SK-N-SH (cell line): ENCODE measurements around the gene GPATCH2L. TPM values are rescaled to one million over a fixed set of nuclear protein-coding genes. Genes with fewer than 3 reads are reported as not detected.

ENCODE experiments used
- CTCF ChIA-PET: fragments of 300-600, 350-600 bp; formaldehyde crosslinking; extraction: SDS; loops from one replicate; lab custom pipeline; 2021; lab: Yijun Ruan, JAX
- POLR2A ChIA-PET: fragments of 350-600 bp; sonication (Branson Sonifier 250); formaldehyde crosslinking; extraction: SDS; loops from one replicate; lab custom pipeline; 2020; ENCODE audit warnings: antibody characterized with exemption, inconsistent platforms; lab: Yijun Ruan, JAX
- DNase-seq: peaks from one replicate; pipeline ENCODE4 v3.0.0; 2012
- H2AFZ ChIP-seq: fragments of 200-600 bp; sonication (generic); 2 replicates; pipeline ENCODE4 v1.8.1; 2016; ENCODE audit warnings: antibody characterized with exemption, mild to moderate bottlenecking, low read depth
- H3F3A ChIP-seq: fragments of 200-600 bp; sonication (generic); replicated peaks from 2 replicates; pipeline ENCODE3; 2016; ENCODE audit warnings: antibody characterized with exemption, mild to moderate bottlenecking; ENCODE audit not compliant: insufficient read depth
- H3K27ac ChIP-seq, 2 experiments: fragments of 200-500 bp in 1 of 2; fragments of 200-600 bp in 1 of 2; sonication (Bioruptor generic) in 1 of 2; sonication (generic), shearing (Covaris generic) in 1 of 2; 2 replicates each; pipeline versions ENCODE4 v1.5.1 to v1.6.1; 2014 to 2016; ENCODE audit warnings: low read depth in 2 of 2, inconsistent platforms in 1 of 2, low read length in 1 of 2, mild to moderate bottlenecking in 1 of 2, mixed read lengths in 1 of 2
- H3K27me3 ChIP-seq: fragments of 200-600 bp; sonication (generic), shearing (Covaris generic); 2 replicates; pipeline ENCODE4 v1.6.1; 2016; ENCODE audit warnings: mixed run types; ENCODE audit not compliant: insufficient read depth
- H3K36me3 ChIP-seq, 2 experiments: fragments of 200-500 bp in 1 of 2; fragments of 200-600 bp in 1 of 2; sonication (Bioruptor generic) in 1 of 2; sonication (generic) in 1 of 2; replicated peaks in 1 of 2; 2 replicates each; pipeline versions ENCODE3 to v1.5.1; 2014 to 2016; ENCODE audit warnings: low read length in 1 of 2, mild to moderate bottlenecking in 1 of 2; ENCODE audit not compliant: insufficient read depth in 2 of 2, control insufficient read depth in 1 of 2
- H3K4me1 ChIP-seq, 2 experiments: fragments of 200-500 bp in 1 of 2; fragments of 200-600 bp in 1 of 2; sonication (Bioruptor generic) in 1 of 2; sonication (generic), shearing (Covaris generic) in 1 of 2; 2 replicates each; pipeline versions ENCODE4 v1.5.1 to v1.6.1; 2014 to 2016; ENCODE audit warnings: low read depth in 1 of 2, low read length in 1 of 2, mixed run types in 1 of 2; ENCODE audit not compliant: insufficient read depth in 2 of 2, control insufficient read depth in 1 of 2
- H3K4me2 ChIP-seq: fragments of 200-600 bp; sonication (generic), shearing (Covaris generic); 2 replicates; pipeline ENCODE4 v1.6.1; 2017; ENCODE audit warnings: mixed run types
- H3K4me3 ChIP-seq, 2 experiments: fragments of 200-500 bp in 1 of 2; fragments of 200-600 bp in 1 of 2; sonication (Bioruptor generic) in 1 of 2; sonication (generic), shearing (Covaris generic) in 1 of 2; 2 replicates each; pipeline versions ENCODE4 v1.5.1 to v1.8.1; 2014 to 2016; ENCODE audit warnings: low read depth in 2 of 2, inconsistent platforms in 1 of 2, low read length in 1 of 2, mild to moderate bottlenecking in 1 of 2, mixed read lengths in 1 of 2, moderate library complexity in 1 of 2
- H3K79me2 ChIP-seq: fragments of 200-600 bp; sonication (generic); 2 replicates; pipeline ENCODE4 v1.8.1; 2017; ENCODE audit warnings: mild to moderate bottlenecking; ENCODE audit not compliant: insufficient read depth
- H3K9ac ChIP-seq: fragments of 200-600 bp; sonication (generic); 2 replicates; pipeline ENCODE4 v1.6.1; 2017; ENCODE audit warnings: mixed run types
- H3K9me2 ChIP-seq: fragments of 200-600 bp; sonication (generic); 2 replicates; pipeline ENCODE4 v1.6.1; 2017; ENCODE audit warnings: mixed run types
- H3K9me3 ChIP-seq: fragments of 200-600 bp; sonication (generic); 2 replicates; pipeline ENCODE4 v1.6.1; 2017; ENCODE audit warnings: mixed run types, mild to moderate bottlenecking, moderate library complexity
- H4K20me1 ChIP-seq: fragments of 200-600 bp; sonication (generic); 2 replicates; pipeline ENCODE4 v1.6.1; 2017; ENCODE audit warnings: mild to moderate bottlenecking, mixed run types; ENCODE audit not compliant: insufficient read depth
- FOSL2 ChIP-seq: IDR thresholded peaks from 2 replicates; pipeline ENCODE4 v1.4.0; 2012; ENCODE audit warnings: low read depth, mild to moderate bottlenecking, moderate library complexity, borderline replicate concordance
- FOXJ3 ChIP-seq: sonication (generic); formaldehyde crosslinking; IDR thresholded peaks from 2 replicates; pipeline ENCODE4 v1.5.1; 2020; ENCODE audit warnings: mild to moderate bottlenecking, missing genetic modification reagents
- IRF3 ChIP-seq: fragments of 150-350 bp; IDR thresholded peaks from 2 replicates; pipeline ENCODE4 v1.6.1; 2016; ENCODE audit warnings: mild to moderate bottlenecking, low read depth, low read length
- RXRA ChIP-seq: IDR thresholded peaks from 2 replicates; pipeline ENCODE4 v1.4.0; 2012; ENCODE audit warnings: low read depth, mild to moderate bottlenecking, borderline replicate concordance
- USF1 ChIP-seq: IDR thresholded peaks from 2 replicates; pipeline ENCODE4 v1.4.0; 2012; ENCODE audit warnings: low read depth, borderline replicate concordance
- WGBS: methylation state at CpG from one replicate; pipeline ENCODE4 v1.1.6; 2017; ENCODE audit warnings: low lambda C conversion rate; 5-methylcytosine and 5-hydroxymethylcytosine counted together
- polyA plus RNA-seq, 3 experiments: library from polyadenylated mRNA; depleted of rRNA; stranded (reverse); fragments of >200 nt; gene quantifications; 2 replicates each; pipeline ENCODE4 v1.2.3, GENCODE V29; 2012

GPATCH2L gene
- polyA plus RNA-seq, 1 of the 3 experiments (the other 2 are of a cell fraction): 17.7 TPM

GRCh38 chr14:76217179-76217578 is 65.5 kb downstream of the GPATCH2L start:
- no peak overlapping the region for H3K4me2 ChIP-seq
- 97% methylated on average over 3 of the region's 3 CpGs for whole genome bisulfite sequencing
- no peaks in the 10 kb centered on the region for H3K9me2 ChIP-seq
- no peak for TF ChIP-seq USF1
- no peak for TF ChIP-seq IRF3
- H2AFZ ChIP-seq: no peak overlapping the region
- no peaks in the 10 kb centered on the region for H3F3A ChIP-seq
- peaks cover 0 to 19% of the 10 kb centered on the region in 2 experiments for H3K36me3 ChIP-seq
- no peak overlapping the region for H3K9ac ChIP-seq
- H3K4me1 ChIP-seq: no peaks in the 10 kb centered on the region
- H3K27ac ChIP-seq: no peak overlapping the region
- no peak overlapping the region for H3K4me3 ChIP-seq
- ChIA-PET POLR2A (no interaction called here), CTCF (interaction anchor here (1.1 to 1.3 kb wide), 2 partner anchors 11 to 135 kb away, joined by 3 read pairs; no protein-coding TSS in a partner anchor)
- H3K27me3 ChIP-seq: no peaks in the 10 kb centered on the region
- H3K9me3 ChIP-seq: no peaks in the 10 kb centered on the region
- H4K20me1 ChIP-seq: no peaks in the 10 kb centered on the region
- DNase-seq: no peak
- H3K79me2 ChIP-seq: no peaks in the 10 kb centered on the region

GRCh38 chr14:76218662-76219061 is 66.9 kb downstream of the GPATCH2L start:
- TF ChIP-seq FOXJ3 (CRISPR knock-in tag) (no peak), RXRA (no peak)
- no peak overlapping the region for H3K9ac ChIP-seq
- peaks cover 0 to 13% of the 10 kb centered on the region in 2 experiments for H3K36me3 ChIP-seq
- H3K4me3 ChIP-seq: no peak overlapping the region
- H4K20me1 ChIP-seq: no peaks in the 10 kb centered on the region
- no peak overlapping the region for H3K27ac ChIP-seq
- no peaks in the 10 kb centered on the region for H3K9me3 ChIP-seq
- POLR2A ChIA-PET: no interaction called here
- no peaks in the 10 kb centered on the region for H3K9me2 ChIP-seq
- 85% methylated on average over 2 of the region's 2 CpGs for WGBS
- H3K79me2 ChIP-seq: no peaks in the 10 kb centered on the region
- H3K4me2 ChIP-seq: no peak overlapping the region
- CTCF ChIA-PET: no interaction called here
- no peaks in the 10 kb centered on the region for H3F3A ChIP-seq
- no peak overlapping the region for H2AFZ ChIP-seq
- no peaks in the 10 kb centered on the region for H3K27me3 ChIP-seq
- no peak for DNase-seq
- H3K4me1 ChIP-seq: no peaks in the 10 kb centered on the region

GRCh38 chr14:76219873-76220272 is 68.2 kb downstream of the GPATCH2L start:
- Histone ChIP-seq H4K20me1 (no peaks in the 10 kb centered on the region), H3K9me2 (no peaks in the 10 kb centered on the region), H3K9me3 (no peaks in the 10 kb centered on the region), H3K36me3 (peaks cover 0 to 12% of the 10 kb centered on the region in 2 experiments), H3K27ac (no peak overlapping the region), H3K4me2 (no peak overlapping the region), H3K27me3 (no peaks in the 10 kb centered on the region), H2AFZ (no peak overlapping the region), H3K4me3 (no peak overlapping the region), H3F3A (no peaks in the 10 kb centered on the region), H3K4me1 (no peaks in the 10 kb centered on the region), H3K9ac (no peak overlapping the region), H3K79me2 (no peaks in the 10 kb centered on the region)
- WGBS: 68% methylated on average over 3 of the region's 3 CpGs
- no peak for DNase-seq
- no peak for TF ChIP-seq FOSL2
- ChIA-PET CTCF (interaction anchor here (1.2 kb wide), 1 partner anchor 169 kb away, joined by 3 read pairs; no protein-coding TSS in a partner anchor), POLR2A (interaction anchor here (0.6 kb wide), 1 partner anchor 92 kb away, joined by 3 read pairs; no protein-coding TSS in a partner anchor)
